H9 (cell line): Measurements from ENCODE around the gene MFSD11. TPM values are rescaled to one million over a fixed set of nuclear protein-coding genes. Genes with fewer than 3 reads are reported as not detected.

ENCODE experiments used
- DNase-seq: peaks from one replicate; pipeline ENCODE4 v3.0.0-alpha.2; 2017
- H2AFZ ChIP-seq: one replicate; pipeline ENCODE4 v1.6.1; 2013; ENCODE audit warnings: mild to moderate bottlenecking, low read length, control low read depth, moderate library complexity
- H2AK5ac ChIP-seq: 2 replicates; pipeline ENCODE4 v1.6.1; 2013; ENCODE audit warnings: low read length, control low read depth, mixed read lengths; ENCODE audit not compliant: insufficient read length
- H2BK120ac ChIP-seq: one replicate; pipeline ENCODE4 v1.6.1; 2013; ENCODE audit warnings: low read depth, mild to moderate bottlenecking, low read length, control low read depth, inconsistent platforms; ENCODE audit not compliant: poor library complexity, severe bottlenecking
- H2BK12ac ChIP-seq: 2 replicates; pipeline ENCODE4 v1.6.1; 2013; ENCODE audit warnings: low read length, control low read depth, mixed read lengths, low read depth; ENCODE audit not compliant: insufficient read length
- H2BK15ac ChIP-seq: 2 replicates; pipeline ENCODE4 v1.6.1; 2013; ENCODE audit warnings: low read depth, low read length, control low read depth
- H2BK20ac ChIP-seq: one replicate; pipeline ENCODE4 v1.6.1; 2013; ENCODE audit warnings: low read depth, mild to moderate bottlenecking, low read length, control low read depth, inconsistent platforms; ENCODE audit not compliant: poor library complexity, severe bottlenecking
- H2BK5ac ChIP-seq: 2 replicates; pipeline ENCODE4 v1.6.1; 2013; ENCODE audit warnings: low read length, control low read depth, mixed read lengths; ENCODE audit not compliant: insufficient read length
- H3K14ac ChIP-seq: 2 replicates; pipeline ENCODE4 v1.6.1; 2013; ENCODE audit warnings: low read length, control low read depth; ENCODE audit not compliant: insufficient read depth
- H3K18ac ChIP-seq: 2 replicates; pipeline ENCODE4 v1.6.1; 2013; ENCODE audit warnings: low read depth, mild to moderate bottlenecking, mixed read lengths, low read length, control low read depth; ENCODE audit not compliant: insufficient read length
- H3K23ac ChIP-seq: 2 replicates; pipeline ENCODE4 v1.6.1; 2013; ENCODE audit warnings: low read length, control low read depth, mixed read lengths, low read depth; ENCODE audit not compliant: insufficient read length
- H3K23me2 ChIP-seq: 2 replicates; pipeline ENCODE4 v1.6.1; 2013; ENCODE audit warnings: low read depth, mild to moderate bottlenecking, mixed read lengths, low read length, control low read depth; ENCODE audit not compliant: insufficient read length, poor library complexity, severe bottlenecking
- H3K27ac ChIP-seq: 2 replicates; pipeline ENCODE4 v1.5.1; 2013; ENCODE audit warnings: low read length, control low read depth, mixed read lengths, low read depth; ENCODE audit not compliant: insufficient read length
- H3K27me3 ChIP-seq: 2 replicates; pipeline ENCODE4 v1.6.1; 2013; ENCODE audit warnings: low read length, control low read depth, inconsistent platforms; ENCODE audit not compliant: insufficient read depth
- H3K4ac ChIP-seq: 2 replicates; pipeline ENCODE4 v1.6.1; 2013; ENCODE audit warnings: low read depth, mild to moderate bottlenecking, control low read depth, inconsistent platforms, low read length, moderate library complexity
- H3K4me1 ChIP-seq: 2 replicates; pipeline ENCODE4 v1.6.1; 2013; ENCODE audit warnings: low read length, control low read depth, inconsistent platforms; ENCODE audit not compliant: insufficient read depth
- H3K4me2 ChIP-seq: 2 replicates; pipeline ENCODE4 v1.6.1; 2013; ENCODE audit warnings: low read length, control low read depth, mixed read lengths; ENCODE audit not compliant: insufficient read length, insufficient read depth
- H3K56ac ChIP-seq: 2 replicates; pipeline ENCODE4 v1.6.1; 2013; ENCODE audit warnings: low read depth, mild to moderate bottlenecking, mixed read lengths, low read length, control low read depth; ENCODE audit not compliant: insufficient read length
- H3K79me1 ChIP-seq: 2 replicates; pipeline ENCODE4 v1.6.1; 2013; ENCODE audit warnings: low read depth, mild to moderate bottlenecking, moderate library complexity, low read length, control low read depth, inconsistent platforms; ENCODE audit not compliant: insufficient read depth, poor library complexity, severe bottlenecking
- H3K79me2 ChIP-seq: 2 replicates; pipeline ENCODE4 v1.6.1; 2013; ENCODE audit warnings: low read length, control low read depth, inconsistent platforms; ENCODE audit not compliant: insufficient read depth
- H3K9ac ChIP-seq: 2 replicates; pipeline ENCODE4 v1.6.1; 2013; ENCODE audit warnings: low read length, control low read depth, mixed read lengths; ENCODE audit not compliant: insufficient read length; ENCODE audit errors: extremely low read depth
- H3K9me3 ChIP-seq: one replicate; pipeline ENCODE4 v1.6.1; 2013; ENCODE audit warnings: low read depth, low read length, inconsistent platforms; ENCODE audit not compliant: control insufficient read depth
- H3T11ph ChIP-seq: one replicate; pipeline ENCODE4 v1.6.1; 2013; ENCODE audit warnings: mild to moderate bottlenecking, low read length, control low read depth, inconsistent platforms
- H4K20me1 ChIP-seq: one replicate; pipeline ENCODE4 v1.6.1; 2013; ENCODE audit not compliant: control insufficient read depth, insufficient read length, insufficient read depth
- H4K5ac ChIP-seq: 2 replicates; pipeline ENCODE4 v1.6.1; 2013; ENCODE audit warnings: low read depth, mild to moderate bottlenecking, mixed read lengths, low read length, control low read depth; ENCODE audit not compliant: insufficient read length
- H4K8ac ChIP-seq: replicated peaks from 2 replicates; pipeline ENCODE4 v1.6.1; 2013; ENCODE audit warnings: low read length, control low read depth, mixed read lengths, low read depth; ENCODE audit not compliant: insufficient read length
- H4K91ac ChIP-seq: 2 replicates; pipeline ENCODE4 v1.6.1; 2013; ENCODE audit warnings: low read depth, mild to moderate bottlenecking, moderate library complexity, mixed read lengths, low read length, control low read depth; ENCODE audit not compliant: insufficient read length
- H3K27ac Mint-ChIP-seq, 3 experiments: 2 replicates in 2 of 3; 3 replicates in 1 of 3; pipeline ENCODE4 v1.8.0; 2020 to 2021; ENCODE audit warnings: mixed read lengths in 3 of 3, mild to moderate bottlenecking in 1 of 3, moderate library complexity in 1 of 3
- H3K27me3 Mint-ChIP-seq: 2 replicates; pipeline ENCODE4 v1.8.0; 2021; ENCODE audit warnings: low read depth, mild to moderate bottlenecking, moderate library complexity, mixed read lengths
- H3K36me3 Mint-ChIP-seq, 3 experiments: 2 replicates in 2 of 3; 3 replicates in 1 of 3; pipeline ENCODE4 v1.8.0; 2020 to 2021; ENCODE audit warnings: low read depth in 3 of 3, mixed read lengths in 3 of 3; ENCODE audit not compliant: insufficient read depth in 1 of 3
- H3K4me1 Mint-ChIP-seq, 2 experiments: 2 replicates each; pipeline ENCODE4 v1.8.0; 2020; ENCODE audit warnings: mixed read lengths in 2 of 2
- H3K4me3 Mint-ChIP-seq, 2 experiments: 2 replicates in 1 of 2; 3 replicates in 1 of 2; pipeline ENCODE4 v1.8.0; 2020 to 2021; ENCODE audit warnings: mild to moderate bottlenecking in 2 of 2, mixed read lengths in 2 of 2, moderate library complexity in 1 of 2
- H3K9me3 Mint-ChIP-seq, 2 experiments: 2 replicates in 1 of 2; 3 replicates in 1 of 2; pipeline ENCODE4 v1.8.0; 2020; ENCODE audit warnings: mild to moderate bottlenecking in 2 of 2, mixed read lengths in 2 of 2, moderate library complexity in 1 of 2
- CTCF ChIP-seq: fragments of 200-600 bp; sonication (generic); conservative IDR thresholded peaks from 3 replicates; pipeline ENCODE4 v1.8.0; 2021; ENCODE audit warnings: antibody characterized with exemption, mild to moderate bottlenecking
- WGBS: extraction: QIAGEN DNeasy Blood & Tissue Kit; methylation state at CpG from one replicate; pipeline ENCODE4 v1.1.7; 2013; ENCODE audit warnings: missing lambda C conversion rate, low lambda C conversion rate, mixed read lengths; ENCODE audit not compliant: insufficient read length; ENCODE audit errors: extremely low coverage; 5-methylcytosine and 5-hydroxymethylcytosine counted together
- total RNA-seq: library from RNA; stranded (reverse); gene quantifications from 2 replicates; pipeline ENCODE4 v1.2.1, GENCODE V29; 2021

MFSD11 gene
- total RNA-seq, 1 experiment from 2014 or later: 19.9 TPM

- no peak overlapping the region for H3K23ac ChIP-seq
- H2AK5ac ChIP-seq: no peak overlapping the region
- peaks cover 4% of the 10 kb centered on the region for H3K23me2 ChIP-seq
- no peak overlapping the region for H4K91ac ChIP-seq
- no peak overlapping the region for H2BK15ac ChIP-seq
- peaks cover 15 to 18% of the 10 kb centered on the region in 2 experiments for H3K4me1 Mint-ChIP-seq
- no peaks in the 10 kb centered on the region for H4K20me1 ChIP-seq
- no peak overlapping the region for H2BK20ac ChIP-seq
- no peak overlapping the region for H3K18ac ChIP-seq
- no peak for DNase-seq
- no peak overlapping the region for H3T11ph ChIP-seq
- H3K56ac ChIP-seq: no peak overlapping the region
- H2BK120ac ChIP-seq: no peak overlapping the region
- H3K27me3 Mint-ChIP-seq: peaks cover 8% of the 10 kb centered on the region
- H3K9ac ChIP-seq: no peak overlapping the region
- no peak overlapping the region for H3K4me2 ChIP-seq
- no peaks in the 10 kb centered on the region for H3K79me2 ChIP-seq
- no peak overlapping the region for H2BK12ac ChIP-seq
- no peak overlapping the region for H2BK5ac ChIP-seq
- no peaks in the 10 kb centered on the region; the same call in 1 of the 2 replicates for H3K27me3 ChIP-seq
- no peak overlapping the region for H3K4ac ChIP-seq
- no CpG with 5 or more reads among the region's 5 CpGs for WGBS
- no peaks in the 10 kb centered on the region for H3K4me1 ChIP-seq
- H3K14ac ChIP-seq: no peak overlapping the region
- TF ChIP-seq CTCF: no peak
- peaks cover 10 to 38% (median 37%) of the 10 kb centered on the region in 3 experiments; a peak in 6 of 7 replicates for H3K36me3 Mint-ChIP-seq
- H3K9me3 Mint-ChIP-seq: no peaks in the 10 kb centered on the region
- no peaks in the 10 kb centered on the region for H3K79me1 ChIP-seq
- no peak overlapping the region for H2AFZ ChIP-seq
- H3K9me3 ChIP-seq: no peaks in the 10 kb centered on the region
- H4K8ac ChIP-seq: no peak overlapping the region
- H4K5ac ChIP-seq: no peak overlapping the region
- no peak overlapping the region for H3K4me3 Mint-ChIP-seq
- H3K27ac ChIP-seq: no peak overlapping the region
- no peak overlapping the region; a peak in 1 of 7 replicates for H3K27ac Mint-ChIP-seq
Measured at GRCh38 chr17:76714336-76714735, 23.6 kb upstream of the MFSD11 start.
